HCT116 (cell line): ENCODE data around the gene RELCH.

ENCODE experiments used
- CBX3 ChIP-seq: IDR thresholded peaks from 2 replicates; pipeline ENCODE4 v1.6.1; 2012; ENCODE audit warnings: low read depth
- CTCF ChIP-seq, 3 experiments: fragments of 200-600 bp in 1 of 3; sonication (generic) in 1 of 3; IDR thresholded peaks in 2 of 3; conservative IDR thresholded peaks in 1 of 3; 2 replicates each; pipeline ENCODE4 v1.5.1; 2012 to 2017; ENCODE audit warnings: low read depth in 2 of 3, low read length in 2 of 3, antibody characterized with exemption in 1 of 3, borderline replicate concordance in 1 of 3, control low read depth in 1 of 3, mild to moderate bottlenecking in 1 of 3, mixed read lengths in 1 of 3, mixed run types in 1 of 3, moderate library complexity in 1 of 3; ENCODE audit not compliant: insufficient read depth in 1 of 3
- EGR1 ChIP-seq: IDR thresholded peaks from 2 replicates; pipeline ENCODE4 v1.6.1; 2012; ENCODE audit warnings: low read depth
- ELF1 ChIP-seq: IDR thresholded peaks from 2 replicates; pipeline ENCODE4 v1.6.1; 2012; ENCODE audit warnings: low read depth, borderline replicate concordance
- EZH2 ChIP-seq: fragments of 200-600 bp; sonication (generic); IDR thresholded peaks from 2 replicates; pipeline ENCODE4 v1.6.1; 2017; ENCODE audit warnings: antibody characterized with exemption, mixed run types
- POLR2AphosphoS5 ChIP-seq: IDR thresholded peaks from 2 replicates; pipeline ENCODE4 v1.6.1; 2011; ENCODE audit warnings: mild to moderate bottlenecking, low read depth, low read length, moderate library complexity
- RAD21 ChIP-seq: IDR thresholded peaks from 2 replicates; pipeline ENCODE4 v1.6.1; 2012; ENCODE audit warnings: low read depth, mild to moderate bottlenecking
- ZNF274 ChIP-seq: fragments of 200-500 bp; sonication (Bioruptor generic); IDR thresholded peaks from 2 replicates; pipeline ENCODE4 v1.6.1; 2014; ENCODE audit warnings: mild to moderate bottlenecking, low read depth, low read length, inconsistent platforms
- TF ChIP-seq, protein P1 (sequence below): IDR thresholded peaks from 2 replicates; pipeline ENCODE4 v1.6.1; 2012
- TF ChIP-seq, protein P2 (sequence below): IDR thresholded peaks from 2 replicates; pipeline ENCODE4 v1.6.1; 2011; ENCODE audit warnings: mild to moderate bottlenecking, low read length, moderate library complexity; ENCODE audit not compliant: insufficient replicate concordance; ENCODE audit errors: extremely low read depth

DNA sequence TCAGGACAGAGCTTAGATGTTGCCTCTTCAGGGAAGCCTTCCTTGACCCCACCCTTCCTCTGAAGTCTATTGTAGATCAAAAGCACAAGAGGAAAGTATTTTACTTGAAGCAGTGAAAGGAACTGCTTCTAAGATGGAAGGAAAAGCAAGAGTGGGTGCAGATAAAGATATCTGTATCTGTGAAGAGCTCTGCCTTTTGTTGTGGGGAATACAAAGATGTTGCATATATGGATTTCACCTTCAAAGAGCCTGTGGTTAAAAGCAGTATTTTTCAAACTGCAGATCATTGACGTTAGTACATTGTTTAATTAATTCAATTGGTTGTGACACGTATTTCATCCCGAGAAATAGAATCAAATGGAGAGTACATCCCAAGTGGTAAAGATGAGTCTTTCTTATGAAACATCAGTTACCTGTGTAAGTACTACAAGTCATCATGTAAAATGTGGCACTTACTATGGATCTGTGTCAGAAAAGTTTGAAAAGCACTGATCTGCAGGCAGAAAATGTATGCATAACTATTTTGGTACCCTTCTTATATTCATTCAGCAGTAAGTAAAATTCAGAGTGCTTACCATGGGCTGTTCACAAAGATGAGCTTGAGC is 113.4 kb downstream of the RELCH start:
- TF ChIP-seq ELF1 (no peak), POLR2AphosphoS5 (no peak), CBX3 (no peak), EGR1 (no peak), CTCF (IDR thresholded peaks at IDR 0.05 in 2 of 3, conservative IDR thresholded peaks at IDR 0.05 in 1 of 3; ENCODE audit: borderline replicate concordance in 1 of 3, insufficient read depth in 1 of 3, low read depth in 2 of 3, low read length in 2 of 3) (no peak), RAD21 (no peak), ZNF274 (no peak), EZH2 (no peak)
- TF ChIP-seq, protein P1, sequence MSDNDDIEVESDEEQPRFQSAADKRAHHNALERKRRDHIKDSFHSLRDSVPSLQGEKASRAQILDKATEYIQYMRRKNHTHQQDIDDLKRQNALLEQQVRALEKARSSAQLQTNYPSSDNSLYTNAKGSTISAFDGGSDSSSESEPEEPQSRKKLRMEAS, result no peak
- TF ChIP-seq, protein P2, sequence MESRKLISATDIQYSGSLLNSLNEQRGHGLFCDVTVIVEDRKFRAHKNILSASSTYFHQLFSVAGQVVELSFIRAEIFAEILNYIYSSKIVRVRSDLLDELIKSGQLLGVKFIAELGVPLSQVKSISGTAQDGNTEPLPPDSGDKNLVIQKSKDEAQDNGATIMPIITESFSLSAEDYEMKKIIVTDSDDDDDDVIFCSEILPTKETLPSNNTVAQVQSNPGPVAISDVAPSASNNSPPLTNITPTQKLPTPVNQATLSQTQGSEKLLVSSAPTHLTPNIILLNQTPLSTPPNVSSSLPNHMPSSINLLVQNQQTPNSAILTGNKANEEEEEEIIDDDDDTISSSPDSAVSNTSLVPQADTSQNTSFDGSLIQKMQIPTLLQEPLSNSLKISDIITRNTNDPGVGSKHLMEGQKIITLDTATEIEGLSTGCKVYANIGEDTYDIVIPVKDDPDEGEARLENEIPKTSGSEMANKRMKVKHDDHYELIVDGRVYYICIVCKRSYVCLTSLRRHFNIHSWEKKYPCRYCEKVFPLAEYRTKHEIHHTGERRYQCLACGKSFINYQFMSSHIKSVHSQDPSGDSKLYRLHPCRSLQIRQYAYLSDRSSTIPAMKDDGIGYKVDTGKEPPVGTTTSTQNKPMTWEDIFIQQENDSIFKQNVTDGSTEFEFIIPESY, result no peak
